Stimulated activated CD4-positive, alpha-beta T cell treated with anti-CD3 and anti-CD28 coated beads, Interleukin-12 subunit alpha, Interleukin-12 subunit beta, amount 100 ng/mL, for 4 hours (primary cell): ENCODE results near the gene SLC35C1.
"Not testable (repeated sequence)": the region's sequence is repeated elsewhere in the genome, so short reads cannot be mapped to it uniquely, and the experiment has no call there.

Source experiments
- DNase-seq: peaks from one replicate; pipeline ENCODE4 v3.0.0-alpha.2; 2020

The SLC35C1 gene

GRCh38 chr11:45791524-45791923 lies 13.4 kb upstream of the SLC35C1 start:
- DNase-seq, result no peak

- DNase-seq, result no peak
Observed at GRCh38 chr11:45794169-45794568, 10.8 kb upstream of the SLC35C1 start.

- DNase-seq, result no peak
Observed at GRCh38 chr11:45795379-45795778, 9.6 kb upstream of the SLC35C1 start.

- DNase-seq, result no peak
Observed at GRCh38 chr11:45796461-45796861, 8.5 kb upstream of the SLC35C1 start.

- no peak for DNase-seq
Observed at GRCh38 chr11:45798793-45799441, 6.0 kb upstream of the SLC35C1 start.

- DNase-seq, result no peak
Observed at GRCh38 chr11:45799562-45799961, 5.4 kb upstream of the SLC35C1 start.

GRCh38 chr11:45800261-45800660 lies 4.7 kb upstream of the SLC35C1 start:
- DNase-seq, result no peak

GRCh38 chr11:45801723-45802315 lies 3.1 kb upstream of the SLC35C1 start:
- DNase-seq, result no peak

- DNase-seq, result no peak
Observed at GRCh38 chr11:45802531-45803317, 2.2 kb upstream of the SLC35C1 start.

GRCh38 chr11:45803971-45804760 lies 783 bp upstream of the SLC35C1 start:
- peak; percentile 66 for DNase-seq

- no peak for DNase-seq
Observed at GRCh38 chr11:45805305-45806071, 539 bp downstream of the SLC35C1 start.

- no peak for DNase-seq
Observed at GRCh38 chr11:45806072-45806933, 1.4 kb downstream of the SLC35C1 start.

- DNase-seq, result no peak
Observed at GRCh38 chr11:45806937-45807791, 2.2 kb downstream of the SLC35C1 start.

GRCh38 chr11:45807792-45808238 lies 2.9 kb downstream of the SLC35C1 start:
- DNase-seq, result no peak

GRCh38 chr11:45808427-45808826 lies 3.5 kb downstream of the SLC35C1 start:
- not testable (repeated sequence) for DNase-seq

GRCh38 chr11:45809456-45810395 lies 4.8 kb downstream of the SLC35C1 start:
- no peak for DNase-seq

- no peak for DNase-seq
Observed at GRCh38 chr11:45810431-45811108, 5.6 kb downstream of the SLC35C1 start.

- no peak for DNase-seq
Observed at GRCh38 chr11:45811109-45811435, 6.1 kb downstream of the SLC35C1 start.
